Mucosa of descending colon (tissue), 3 donors: ENCODE measurements around the gene NUDT8. TPM values are rescaled to one million over a fixed set of nuclear protein-coding genes. Genes with fewer than 3 reads are reported as not detected.

Experiments
- ATAC-seq: fragments of 200-7000 bp; cut with Tn5 transposase; one replicate; pipeline ENCODE4 v1.9.1; 2020; ENCODE audit warnings: mild to moderate bottlenecking, moderate library complexity
- DNase-seq, 3 donors: peaks; one replicate each; pipeline ENCODE4 v3.0.0-alpha.2; 2020
- H3K36me3 ChIP-seq: fragments of 200-600 bp; one replicate; pipeline ENCODE4 v1.8.0; 2021; ENCODE audit warnings: low read depth, mild to moderate bottlenecking
- H3K4me1 ChIP-seq: fragments of 200-600 bp; one replicate; pipeline ENCODE4 v1.8.0; 2021; ENCODE audit warnings: low read depth, mild to moderate bottlenecking
- H3K4me3 ChIP-seq: fragments of 200-600 bp; one replicate; pipeline ENCODE4 v1.8.0; 2021; ENCODE audit warnings: mild to moderate bottlenecking
- H3K9me3 ChIP-seq: fragments of 200-600 bp; one replicate; pipeline ENCODE4 v1.8.0; 2021; ENCODE audit warnings: mild to moderate bottlenecking
- CTCF ChIP-seq: fragments of 200-600 bp; IDR thresholded peaks from one replicate; pipeline ENCODE4 v1.8.0; 2022; ENCODE audit warnings: antibody characterized with exemption, mild to moderate bottlenecking
- intact Hi-C, 2 donors: fragments of 100-400 bp; cut with DNase I in 1 of 2; cut with micrococcal nuclease in 1 of 2; formaldehyde crosslinking; loops; one replicate each; pipeline versions ENCODE4 v1.11.0 to v1.11.1; 2022; cut with DNase I, micrococcal nuclease
- total RNA-seq, 3 donors: library from RNA; stranded (reverse); fragmentation: NEBNext Ultra II Directional in 2 of 3; extraction: Animal tissue kit (Norgen Biotek cat#: 25700) in 2 of 3; gene quantifications; one replicate each; pipeline versions ENCODE4 v1.2.1 to v1.2.4, GENCODE V29; 2021 to 2023
- donor health status: DM: no; HTN: no; CAD: no; lungs with moderate emphysema.
- donor health status: DM: no; HTN: no; CAD: no.
- donor health status: DM: no; HTN: yes; CAD: no.

Gene NUDT8
- total RNA-seq, 3 donors from 2014 or later, result 17.3 to 34.6 (median 23.1) TPM

GRCh38 chr11:67645521-67646461 is 16.1 kb upstream of the NUDT8 start:
- Histone ChIP-seq H3K4me3 (no peak overlapping the region), H3K4me1 (peaks cover 14% of the 10 kb centered on the region), H3K9me3 (no peaks in the 10 kb centered on the region), H3K36me3 (no peaks in the 10 kb centered on the region)
- TF ChIP-seq CTCF, result no peak
- DNase-seq, result peak in 2 of 3 donors; percentile 27 to 54
- intact Hi-C loops, result no loop called here
- ATAC-seq, result no peak

DNA sequence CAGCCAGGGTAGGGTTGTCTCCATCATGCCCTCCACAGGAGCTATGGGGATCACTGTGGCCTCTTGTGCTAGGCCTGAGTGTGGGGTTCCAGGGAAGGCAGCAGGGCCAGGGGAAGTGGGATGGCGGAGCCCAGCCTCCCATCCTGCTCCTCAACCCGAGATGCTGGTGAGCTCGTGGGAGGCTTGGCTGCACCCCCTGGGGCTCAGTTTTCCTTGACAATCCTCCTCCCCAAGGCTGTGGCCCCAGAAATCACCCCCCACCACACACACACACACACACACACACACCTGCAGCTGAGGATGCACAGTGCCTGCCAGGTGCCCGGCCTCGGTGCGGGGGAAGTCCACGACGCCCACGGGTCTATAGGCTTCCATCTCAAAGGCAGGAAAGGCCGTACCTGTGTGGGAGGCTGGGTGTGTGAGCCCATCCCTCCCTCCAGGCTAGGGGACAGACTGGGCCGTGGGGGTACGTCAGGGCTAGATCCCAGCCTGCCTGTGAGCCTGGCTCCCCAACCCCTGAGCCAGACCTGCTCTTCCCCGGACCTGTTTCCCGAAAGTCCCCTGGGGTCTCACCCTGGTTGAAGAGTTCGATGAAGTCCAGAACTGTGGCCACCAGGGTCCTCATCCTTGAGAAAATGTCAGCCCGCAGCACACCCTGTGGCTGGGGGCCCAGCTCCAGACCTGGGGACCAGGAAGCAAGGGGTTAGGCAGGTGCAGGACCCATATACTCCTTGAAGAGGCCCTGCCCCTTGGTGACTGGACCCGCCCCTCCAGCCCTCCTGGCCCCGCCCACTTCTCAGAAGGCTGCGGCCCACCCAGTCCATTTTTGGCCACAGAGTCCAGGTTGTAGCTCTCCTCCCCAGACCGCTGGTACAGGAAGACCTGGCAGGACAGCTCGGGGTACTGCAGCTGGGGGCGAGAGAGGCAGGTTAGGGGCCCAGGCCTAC is 15.0 kb upstream of the NUDT8 start:
- intact Hi-C loops, result no loop called here
- ATAC-seq, result no peak
- peak in 1 of 3 donors; percentile 53 for DNase-seq
- TF ChIP-seq CTCF, result no peak
- Histone ChIP-seq H3K9me3 (no peaks in the 10 kb centered on the region), H3K36me3 (no peaks in the 10 kb centered on the region), H3K4me1 (peaks cover 9% of the 10 kb centered on the region), H3K4me3 (no peak overlapping the region)

- intact Hi-C loops, result no loop called here
- peaks cover 9% of the 10 kb centered on the region for H3K4me1 ChIP-seq
- no peaks in the 10 kb centered on the region for H3K9me3 ChIP-seq
- no peaks in the 10 kb centered on the region for H3K36me3 ChIP-seq
- H3K4me3 ChIP-seq, result no peak overlapping the region
- TF ChIP-seq CTCF, result no peak
- ATAC-seq, result no peak
- no peak for DNase-seq
Observed at GRCh38 chr11:67644042-67644441, 14.3 kb upstream of the NUDT8 start.

DNA sequence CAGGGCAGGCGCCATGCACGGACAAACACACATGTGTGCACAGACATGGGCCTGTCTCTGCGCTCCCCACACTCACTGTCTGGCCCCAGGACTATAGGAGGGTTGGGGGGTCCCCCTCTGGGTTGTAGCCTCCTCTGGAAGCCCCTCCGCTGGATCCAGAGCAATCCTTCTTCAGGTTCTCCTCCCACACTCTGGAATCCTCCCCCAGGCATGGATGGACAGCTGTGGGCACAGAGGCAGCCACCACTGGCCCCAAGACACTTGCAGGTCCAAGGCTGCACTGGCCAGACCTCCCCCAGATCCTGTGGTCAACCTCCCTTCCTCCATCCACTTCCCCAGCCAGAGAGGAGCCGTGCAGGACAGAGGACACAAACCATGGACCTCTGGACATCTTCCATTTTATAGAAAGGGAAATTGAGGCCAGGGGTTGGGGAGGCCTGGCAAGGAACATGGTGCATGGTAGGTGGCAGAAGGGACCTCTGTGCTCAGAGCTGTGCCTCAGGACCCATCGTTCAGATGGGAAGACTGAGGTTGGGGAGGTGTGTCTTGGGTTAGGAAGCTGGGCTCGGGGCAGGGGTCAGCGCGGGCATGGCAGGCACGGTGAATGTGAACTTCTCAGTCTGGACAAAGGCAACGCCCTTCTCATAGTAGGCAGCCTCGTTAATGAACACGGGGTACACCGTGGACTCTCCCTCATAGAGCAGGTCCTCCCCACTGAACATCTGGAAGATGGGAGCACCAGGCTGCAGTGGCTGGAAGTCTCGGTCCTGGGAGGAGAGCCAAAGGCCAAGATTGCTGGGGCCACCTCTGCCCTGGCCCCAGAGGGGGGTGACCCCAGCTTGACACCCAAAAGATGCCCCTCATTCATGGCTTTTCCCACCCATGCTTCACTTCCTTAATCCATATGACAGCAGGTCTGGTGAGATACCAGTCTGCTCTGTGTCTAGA is 12.7 kb upstream of the NUDT8 start:
- no peaks in the 10 kb centered on the region for H3K9me3 ChIP-seq
- H3K4me1 ChIP-seq, result peaks cover 9% of the 10 kb centered on the region
- intact Hi-C loops, result no loop called here
- peak in 1 of 3 donors; percentile 26 for DNase-seq
- no peaks in the 10 kb centered on the region for H3K36me3 ChIP-seq
- no peak for ATAC-seq
- no peak overlapping the region for H3K4me3 ChIP-seq
- no peak for TF ChIP-seq CTCF
